GM12878 (cell line): ENCODE measurements around the gene CCDC87. TPM values are rescaled to one million over a fixed set of nuclear protein-coding genes. Genes with fewer than 3 reads are reported as not detected.

Source experiments
- ATAC-seq: fragments of 200-7000 bp; cut with Tn5 transposase; 3 replicates; pipeline ENCODE4 v1.9.1; 2020; ENCODE audit warnings: mild to moderate bottlenecking, moderate library complexity
- BruUV-seq: library from RNA; stranded (reverse); fragments of 400-500 nt; replicated peaks from 2 replicates; lab custom pipeline; 2021; lab: Mats Ljungman, UMichigan
- CTCF ChIA-PET: fragments of 300-600 bp; sonication (Branson Sonifier 250); formaldehyde crosslinking; extraction: SDS; loops from one replicate; lab custom pipeline; 2021; ENCODE audit warnings: inconsistent platforms; lab: Yijun Ruan, JAX
- POLR2A ChIA-PET: fragments of 350-600 bp; formaldehyde crosslinking; extraction: SDS; loops from one replicate; lab custom pipeline; 2021; ENCODE audit warnings: inconsistent platforms; lab: Charles Lee
- RAD21 ChIA-PET: fragments of 300-600 bp; sonication (Branson Sonifier 250); formaldehyde crosslinking; loops from one replicate; lab custom pipeline; 2023; ENCODE audit warnings: antibody characterized with exemption; ENCODE audit not compliant: unreplicated experiment; lab: Charles Lee
- SMC1A ChIA-PET: fragments of 300-600 bp; sonication (Branson Sonifier 250); formaldehyde crosslinking; loops from one replicate; lab custom pipeline; 2023; ENCODE audit not compliant: unreplicated experiment, uncharacterized antibody; lab: Charles Lee
- DNase-seq: peaks from one replicate; pipeline ENCODE4 v3.0.0-alpha.2; 2011; ENCODE audit warnings: low read depth, low spot score
- FAIRE-seq: peaks from 3 replicates; lab custom pipeline; 2011; peaks lifted over from hg19 to GRCh38; lab: Jason Lieb, UNC
- H2AFZ ChIP-seq: 2 replicates; pipeline ENCODE4 v1.6.0; 2011; ENCODE audit warnings: low read depth, low read length, control low read depth; ENCODE audit not compliant: control insufficient read depth
- H3K27ac ChIP-seq: 2 replicates; pipeline ENCODE4 v1.5.1; 2011; ENCODE audit warnings: control low read depth; ENCODE audit not compliant: control insufficient read depth, insufficient read depth
- H3K27me3 ChIP-seq, 2 experiments: replicated peaks in 1 of 2; 2 replicates each; pipeline versions ENCODE4 v1.6.0 to v1.6.1; 2011; ENCODE audit warnings: low read length in 1 of 2; ENCODE audit not compliant: control insufficient read depth in 2 of 2, insufficient read depth in 2 of 2
- H3K36me3 ChIP-seq, 2 experiments: 2 replicates each; pipeline ENCODE4 v1.5.1; 2011; ENCODE audit warnings: low read length in 1 of 2; ENCODE audit not compliant: control insufficient read depth in 2 of 2, insufficient read depth in 2 of 2
- H3K4me1 ChIP-seq: 2 replicates; pipeline ENCODE4 v1.6.1; 2011; ENCODE audit warnings: mild to moderate bottlenecking, low read length, moderate library complexity, mixed read lengths; ENCODE audit not compliant: control insufficient read depth, insufficient read depth
- H3K4me2 ChIP-seq: 2 replicates; pipeline ENCODE4 v1.6.0; 2011; ENCODE audit warnings: control low read depth; ENCODE audit not compliant: control insufficient read depth, insufficient read depth
- H3K4me3 ChIP-seq: fragments of 200-600 bp; sonication (generic); 2 replicates; pipeline ENCODE4 v1.5.1; 2016
- H3K79me2 ChIP-seq: 2 replicates; pipeline ENCODE4 v1.6.0; 2011; ENCODE audit warnings: low read length; ENCODE audit not compliant: control insufficient read depth, insufficient read depth
- H3K9ac ChIP-seq: 2 replicates; pipeline ENCODE4 v1.8.0; 2011; ENCODE audit warnings: low read length, control low read depth, mixed read lengths; ENCODE audit not compliant: control insufficient read depth, insufficient read depth
- H3K9me3 ChIP-seq: replicated peaks from 3 replicates; pipeline ENCODE4 v1.5.1; 2011; ENCODE audit warnings: mild to moderate bottlenecking, low read length; ENCODE audit not compliant: control insufficient read depth, insufficient read depth
- H4K20me1 ChIP-seq: 2 replicates; pipeline ENCODE4 v1.6.0; 2011; ENCODE audit not compliant: control insufficient read depth, insufficient read depth
- CHD1 ChIP-seq: IDR thresholded peaks from 2 replicates; pipeline ENCODE4 v1.6.1; 2012; ENCODE audit warnings: low read depth, low read length, improper control_type of control experiment
- CREB1 ChIP-seq: IDR thresholded peaks from 2 replicates; pipeline ENCODE4 v1.6.1; 2012; ENCODE audit warnings: low read depth, mild to moderate bottlenecking, inconsistent platforms
- POLR2A ChIP-seq: IDR thresholded peaks from 2 replicates; pipeline ENCODE4 v1.6.1; 2011; ENCODE audit warnings: low read depth, mild to moderate bottlenecking, low read length
- POLR2AphosphoS5 ChIP-seq: IDR thresholded peaks from 2 replicates; pipeline ENCODE4 v1.6.1; 2011; ENCODE audit warnings: mild to moderate bottlenecking, low read length, inconsistent platforms
- RB1 ChIP-seq: fragments of 450-650 bp; formaldehyde crosslinking; IDR thresholded peaks from 2 replicates; pipeline ENCODE4 v1.6.1; 2017; ENCODE audit warnings: mild to moderate bottlenecking, borderline replicate concordance
- WGBS: methylation state at CpG from one replicate; pipeline ENCODE4 v1.1.6; 2016; ENCODE audit warnings: low lambda C conversion rate; ENCODE audit not compliant: insufficient replicate concordance, insufficient coverage; ENCODE audit errors: missing lambda C conversion rate; 5-methylcytosine and 5-hydroxymethylcytosine counted together
- in situ Hi-C: fragments of 300-500 bp; cut with MboI; formaldehyde crosslinking; loops from 9 replicates; pipeline ENCODE4 v1.14.3; 2018; ENCODE audit warnings: mixed read lengths
- intact Hi-C: fragments of 100-400 bp; cut with micrococcal nuclease; formaldehyde crosslinking; loops from one replicate; pipeline ENCODE4 v1.14.2; 2022; ENCODE audit not compliant: unreplicated experiment
- polyA plus RNA-seq, 11 experiments: library from polyadenylated mRNA; depleted of rRNA in 4 of 11; unstranded in 6 of 11; stranded (reverse) in 5 of 11; fragments of >200 nt; fragmentation: Nextera tagmentation in 4 of 11; fragmentation: Illumina TruSeq in 1 of 11; extraction: Ambion mirVana in 4 of 11; extraction: Trizol in 1 of 11; gene quantifications; 1 replicate in 1 of 11; 2 replicates in 10 of 11; pipeline versions ENCODE4 v1.2.1 to v1.2.3, GENCODE V29; 2011 to 2016; ENCODE audit warnings: inconsistent platforms in 2 of 11, missing spikeins in 2 of 11, low read depth in 1 of 11
- total RNA-seq, 4 experiments: library from RNA; depleted of rRNA in 3 of 4; stranded (reverse); fragments of >200 nt in 3 of 4; fragmentation: Illumina TruSeq in 1 of 4; extraction: Trizol in 1 of 4; gene quantifications; 2 replicates each; pipeline versions ENCODE4 v1.2.1 to v1.2.3, GENCODE V29; 2013 to 2021
- TF ChIP-seq, protein P1 (sequence below): fragments of 450-650 bp; IDR thresholded peaks from 2 replicates; pipeline ENCODE4 v1.6.1; 2014; ENCODE audit warnings: mild to moderate bottlenecking
- TF ChIP-seq, protein P2 (sequence below): IDR thresholded peaks from 2 replicates; pipeline ENCODE4 v1.6.1; 2011; ENCODE audit warnings: mild to moderate bottlenecking, low read depth, low read length, moderate library complexity; ENCODE audit not compliant: insufficient replicate concordance
- TF ChIP-seq, protein P3 (sequence below): fragments of 450-650 bp; IDR thresholded peaks from 2 replicates; pipeline ENCODE4 v1.6.1; 2018; ENCODE audit warnings: borderline replicate concordance, mild to moderate bottlenecking; ENCODE audit not compliant: partially characterized antibody

CCDC87 gene
- total and polyA plus RNA-seq, 10 of the 15 experiments (the other 5 are each of a cell fraction or from before 2014, with no cell fraction given) = 0.02 to 0.17 (median 0.09) TPM; not detected in 3

DNA sequence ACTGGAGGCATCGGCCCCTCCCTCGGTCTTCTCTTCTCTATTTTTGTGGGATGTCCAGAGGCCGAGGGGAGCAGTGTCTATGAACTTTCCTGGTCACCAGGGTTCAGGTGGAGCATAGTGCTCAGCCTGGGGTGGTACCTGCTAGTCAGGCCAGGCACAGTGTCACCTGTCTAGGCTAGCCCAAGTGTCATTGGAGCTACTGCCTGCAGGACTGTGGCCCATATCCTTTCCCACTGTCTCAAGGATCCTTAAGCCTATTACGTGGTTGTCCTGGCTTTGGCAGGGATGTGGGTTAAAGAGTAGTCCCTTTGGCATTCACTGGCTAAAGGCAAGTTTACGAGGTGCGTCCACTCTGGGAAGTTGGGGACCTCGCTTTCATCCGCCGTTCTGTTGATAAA lies 32.9 kb upstream of the CCDC87 start:
- 97% methylated on average over 9 of the region's 9 CpGs for WGBS
- POLR2A ChIA-PET = interaction anchor here (1.2 kb wide), 1 partner anchor 12 kb away, joined by 4 read pairs; the partner anchor contains the start of gene RBM4
- Histone ChIP-seq H2AFZ (no peak overlapping the region), H3K4me3 (no peak overlapping the region), H3K27ac (no peak overlapping the region), H3K4me1 (no peaks in the 10 kb centered on the region), H3K36me3 (peaks cover 51 to 67% of the 10 kb centered on the region in 2 experiments), H3K79me2 (peaks cover 96% of the 10 kb centered on the region), H3K4me2 (no peak overlapping the region), H3K9me3 (no peaks in the 10 kb centered on the region), H3K27me3 (no peaks in the 10 kb centered on the region), H3K9ac (no peak overlapping the region), H4K20me1 (peaks cover 20% of the 10 kb centered on the region)
- BruUV-seq = no TSS peak
- DNase-seq = no peak
- TF ChIP-seq POLR2AphosphoS5 (peak; percentile 59; the same call in 1 of the 2 replicates), POLR2A (peak; percentile 68)
- TF ChIP-seq, protein P1, sequence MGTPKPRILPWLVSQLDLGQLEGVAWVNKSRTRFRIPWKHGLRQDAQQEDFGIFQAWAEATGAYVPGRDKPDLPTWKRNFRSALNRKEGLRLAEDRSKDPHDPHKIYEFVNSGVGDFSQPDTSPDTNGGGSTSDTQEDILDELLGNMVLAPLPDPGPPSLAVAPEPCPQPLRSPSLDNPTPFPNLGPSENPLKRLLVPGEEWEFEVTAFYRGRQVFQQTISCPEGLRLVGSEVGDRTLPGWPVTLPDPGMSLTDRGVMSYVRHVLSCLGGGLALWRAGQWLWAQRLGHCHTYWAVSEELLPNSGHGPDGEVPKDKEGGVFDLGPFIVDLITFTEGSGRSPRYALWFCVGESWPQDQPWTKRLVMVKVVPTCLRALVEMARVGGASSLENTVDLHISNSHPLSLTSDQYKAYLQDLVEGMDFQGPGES = no peak
- RAD21 ChIA-PET = interaction anchor here (1.4 kb wide), 1 partner anchor 51 kb away, joined by 3 read pairs; no protein-coding TSS in a partner anchor
- intact Hi-C loops = no loop called here
- ATAC-seq = no peak
- FAIRE-seq = no peak
- in situ Hi-C loops = no loop called here
- CTCF ChIA-PET = interaction anchor here (10.1 kb wide), 1 partner anchor 10 kb away, joined by 71 read pairs; the partner anchor contains the start of gene RBM4
- SMC1A ChIA-PET = no interaction called here

DNA sequence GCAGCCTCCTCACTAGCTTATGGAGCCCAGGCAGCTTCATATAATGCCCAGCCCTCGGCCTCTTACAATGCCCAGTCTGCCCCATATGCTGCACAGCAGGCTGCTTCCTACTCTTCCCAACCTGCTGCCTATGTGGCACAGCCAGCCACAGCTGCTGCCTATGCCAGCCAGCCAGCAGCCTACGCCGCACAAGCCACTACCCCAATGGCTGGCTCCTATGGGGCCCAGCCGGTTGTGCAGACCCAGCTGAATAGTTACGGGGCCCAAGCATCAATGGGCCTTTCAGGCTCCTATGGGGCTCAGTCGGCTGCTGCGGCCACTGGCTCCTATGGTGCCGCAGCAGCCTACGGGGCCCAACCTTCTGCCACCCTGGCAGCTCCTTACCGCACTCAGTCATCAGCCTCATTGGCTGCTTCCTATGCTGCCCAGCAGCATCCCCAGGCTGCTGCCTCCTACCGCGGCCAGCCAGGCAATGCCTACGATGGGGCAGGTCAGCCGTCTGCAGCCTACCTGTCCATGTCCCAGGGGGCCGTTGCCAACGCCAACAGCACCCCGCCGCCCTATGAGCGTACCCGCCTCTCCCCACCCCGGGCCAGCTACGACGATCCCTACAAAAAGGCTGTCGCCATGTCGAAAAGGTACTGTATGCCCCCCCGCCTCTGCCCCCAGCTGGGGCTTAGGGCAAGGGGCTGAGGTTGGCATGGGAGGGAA lies 32.3 kb upstream of the CCDC87 start:
- ChIA-PET CTCF (interaction anchor here (1.0 to 10.1 kb wide), 3 partner anchors 11 to 54 kb away, joined by 3 to 71 read pairs (median 3); partner anchors contain the start of genes CCDC87, CCS and RBM4), SMC1A (interaction anchor here (1.5 kb wide), 1 partner anchor 13 kb away, joined by 4 read pairs; the partner anchor contains the start of gene RBM4), RAD21 (interaction anchor here (1.4 kb wide), 1 partner anchor 52 kb away, joined by 3 read pairs; no protein-coding TSS in a partner anchor), POLR2A (interaction anchor here (0.5 to 1.2 kb wide), 3 partner anchors 9 to 22 kb away, joined by 3 to 4 read pairs (median 4); partner anchors contain the start of genes RBM14 and RBM4)
- 91% methylated on average over 26 of the region's 26 CpGs for WGBS
- no peak for TF ChIP-seq CHD1
- TF ChIP-seq RB1 = no peak
- TF ChIP-seq, protein P2, sequence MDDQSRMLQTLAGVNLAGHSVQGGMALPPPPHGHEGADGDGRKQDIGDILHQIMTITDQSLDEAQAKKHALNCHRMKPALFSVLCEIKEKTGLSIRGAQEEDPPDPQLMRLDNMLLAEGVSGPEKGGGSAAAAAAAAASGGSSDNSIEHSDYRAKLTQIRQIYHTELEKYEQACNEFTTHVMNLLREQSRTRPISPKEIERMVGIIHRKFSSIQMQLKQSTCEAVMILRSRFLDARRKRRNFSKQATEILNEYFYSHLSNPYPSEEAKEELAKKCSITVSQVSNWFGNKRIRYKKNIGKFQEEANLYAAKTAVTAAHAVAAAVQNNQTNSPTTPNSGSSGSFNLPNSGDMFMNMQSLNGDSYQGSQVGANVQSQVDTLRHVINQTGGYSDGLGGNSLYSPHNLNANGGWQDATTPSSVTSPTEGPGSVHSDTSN = no peak
- TF ChIP-seq POLR2A = peak; percentile 61
- TF ChIP-seq CREB1 = no peak
- TF ChIP-seq, protein P3, sequence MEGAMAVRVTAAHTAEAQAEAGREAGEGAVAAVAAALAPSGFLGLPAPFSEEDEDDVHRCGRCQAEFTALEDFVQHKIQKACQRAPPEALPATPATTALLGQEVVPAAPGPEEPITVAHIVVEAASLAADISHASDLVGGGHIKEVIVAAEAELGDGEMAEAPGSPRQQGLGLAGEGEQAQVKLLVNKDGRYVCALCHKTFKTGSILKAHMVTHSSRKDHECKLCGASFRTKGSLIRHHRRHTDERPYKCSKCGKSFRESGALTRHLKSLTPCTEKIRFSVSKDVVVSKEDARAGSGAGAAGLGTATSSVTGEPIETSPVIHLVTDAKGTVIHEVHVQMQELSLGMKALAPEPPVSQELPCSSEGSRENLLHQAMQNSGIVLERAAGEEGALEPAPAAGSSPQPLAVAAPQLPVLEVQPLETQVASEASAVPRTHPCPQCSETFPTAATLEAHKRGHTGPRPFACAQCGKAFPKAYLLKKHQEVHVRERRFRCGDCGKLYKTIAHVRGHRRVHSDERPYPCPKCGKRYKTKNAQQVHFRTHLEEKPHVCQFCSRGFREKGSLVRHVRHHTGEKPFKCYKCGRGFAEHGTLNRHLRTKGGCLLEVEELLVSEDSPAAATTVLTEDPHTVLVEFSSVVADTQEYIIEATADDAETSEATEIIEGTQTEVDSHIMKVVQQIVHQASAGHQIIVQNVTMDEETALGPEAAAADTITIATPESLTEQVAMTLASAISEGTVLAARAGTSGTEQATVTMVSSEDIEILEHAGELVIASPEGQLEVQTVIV = no peak
- in situ Hi-C loops = no loop called here
- Histone ChIP-seq H3K27ac (no peak overlapping the region), H3K4me3 (no peak overlapping the region), H3K79me2 (peaks cover 96% of the 10 kb centered on the region), H2AFZ (no peak overlapping the region), H3K4me2 (no peak overlapping the region), H3K9me3 (no peaks in the 10 kb centered on the region), H3K9ac (no peak overlapping the region), H3K36me3 (peaks cover 51 to 64% of the 10 kb centered on the region in 2 experiments), H3K4me1 (no peaks in the 10 kb centered on the region), H3K27me3 (no peaks in the 10 kb centered on the region), H4K20me1 (peaks cover 20% of the 10 kb centered on the region)
- DNase-seq (no peak), FAIRE-seq (no peak), ATAC-seq (no peak)
- intact Hi-C loops = no loop called here
- no TSS peak for BruUV-seq
